Type B pancreatic cell (in vitro differentiated cells): ENCODE results near the gene ZNF132. TPM values are rescaled to one million over a fixed set of nuclear protein-coding genes. Genes with fewer than 3 reads are reported as not detected.
A peak's percentile ranks its signal among the peaks of the same experiment; 100 is the strongest.

Experiments used
- DNase-seq: peaks from one replicate; pipeline ENCODE4 v3.0.0; 2021; ENCODE audit warnings: mixed read lengths; ENCODE audit not compliant: unreplicated experiment; ENCODE audit errors: extremely low spot score
- H3K27ac Mint-ChIP-seq: 2 replicates; pipeline ENCODE4 v1.8.0; 2021; ENCODE audit warnings: mild to moderate bottlenecking, mixed read lengths
- H3K27me3 Mint-ChIP-seq: 2 replicates; pipeline ENCODE4 v1.8.0; 2021; ENCODE audit warnings: mixed read lengths
- H3K36me3 Mint-ChIP-seq: 2 replicates; pipeline ENCODE4 v1.8.0; 2021; ENCODE audit warnings: mixed read lengths
- H3K4me1 Mint-ChIP-seq: one replicate; pipeline ENCODE4 v1.8.0; 2021; ENCODE audit warnings: mixed read lengths; ENCODE audit not compliant: unreplicated experiment
- H3K4me3 Mint-ChIP-seq: 2 replicates; pipeline ENCODE4 v1.8.0; 2021; ENCODE audit warnings: mild to moderate bottlenecking, mixed read lengths
- H3K9me3 Mint-ChIP-seq: 2 replicates; pipeline ENCODE4 v1.8.0; 2021; ENCODE audit warnings: mixed read lengths
- CTCF ChIP-seq: fragments of 200-600 bp; sonication (generic); conservative IDR thresholded peaks from 2 replicates; pipeline ENCODE4 v1.5.0; 2021; ENCODE audit warnings: antibody characterized with exemption, mild to moderate bottlenecking
- total RNA-seq: library from RNA; stranded (reverse); gene quantifications from 2 replicates; pipeline ENCODE4 v1.2.1, GENCODE V29; 2021; ENCODE audit warnings: low replicate concordance

The ZNF132 gene
- total RNA-seq, 1 donor from 2014 or later, result 6.0 TPM

- Mint-ChIP-seq H3K36me3 (peaks cover 21% of the 10 kb centered on the region), H3K27ac (no peak overlapping the region), H3K27me3 (peaks cover 19% of the 10 kb centered on the region), H3K4me1 (peaks cover 15% of the 10 kb centered on the region), H3K4me3 (no peak overlapping the region), H3K9me3 (no peaks in the 10 kb centered on the region)
- DNase-seq, result no peak
- no peak for TF ChIP-seq CTCF
Observed at GRCh38 chr19:58397533-58398037, 42.4 kb downstream of the ZNF132 start.

GRCh38 chr19:58396691-58397532 is 43.0 kb downstream of the ZNF132 start:
- Mint-ChIP-seq H3K36me3 (peaks cover 21% of the 10 kb centered on the region), H3K4me3 (peak overlapping the region; percentile 25), H3K4me1 (peaks cover 15% of the 10 kb centered on the region), H3K27ac (no peak overlapping the region), H3K27me3 (peaks cover 19% of the 10 kb centered on the region), H3K9me3 (no peaks in the 10 kb centered on the region)
- TF ChIP-seq CTCF, result no peak
- DNase-seq, result no peak

- Mint-ChIP-seq H3K4me1 (peaks cover 12% of the 10 kb centered on the region), H3K4me3 (peak overlapping the region; percentile 82), H3K9me3 (no peaks in the 10 kb centered on the region), H3K27me3 (peaks cover 17% of the 10 kb centered on the region), H3K27ac (peak overlapping the region; percentile 75), H3K36me3 (peaks cover 18% of the 10 kb centered on the region)
- no peak for DNase-seq
- TF ChIP-seq CTCF, result no peak
Observed at GRCh38 chr19:58395979-58396627, 43.9 kb downstream of the ZNF132 start.

- peaks cover 21% of the 10 kb centered on the region for H3K36me3 Mint-ChIP-seq
- TF ChIP-seq CTCF, result no peak
- H3K9me3 Mint-ChIP-seq, result no peaks in the 10 kb centered on the region
- peaks cover 16% of the 10 kb centered on the region for H3K27me3 Mint-ChIP-seq
- H3K4me3 Mint-ChIP-seq, result peak within 1 kb of the TSS; percentile 82
- H3K27ac Mint-ChIP-seq, result peak within 1 kb of the TSS; percentile 81
- no peak for DNase-seq
- peaks cover 8% of the 10 kb centered on the region for H3K4me1 Mint-ChIP-seq
Observed at GRCh38 chr19:58395220-58395978, 44.6 kb downstream of the ZNF132 start, which contains the start of gene RNF225. TSS of gene RNF225 (plus strand) at chr19:58395656. CDS start at chr19:58396090, 434 bp downstream.

GRCh38 chr19:58394821-58395219 is 45.1 kb downstream of the ZNF132 start:
- Mint-ChIP-seq H3K27me3 (peaks cover 16% of the 10 kb centered on the region), H3K4me3 (peak overlapping the region; percentile 54), H3K27ac (peak overlapping the region; percentile 81), H3K36me3 (peaks cover 21% of the 10 kb centered on the region), H3K9me3 (no peaks in the 10 kb centered on the region), H3K4me1 (peaks cover 8% of the 10 kb centered on the region)
- TF ChIP-seq CTCF, result no peak
- DNase-seq, result no peak
